HEK293T (cell line): ENCODE measurements around the gene NBPF6.
"Not testable (repeated sequence)": the region's sequence is repeated elsewhere in the genome, so short reads cannot be mapped to it uniquely, and the experiment has no call there.

Experiments
- CTCF ChIA-PET: fragments of 350-600 bp; formaldehyde crosslinking; extraction: SDS; loops from one replicate; lab custom pipeline; 2021; ENCODE audit warnings: antibody characterized with exemption, inconsistent platforms; lab: Yijun Ruan, JAX
- POLR2A ChIA-PET: fragments of 350-600 bp; formaldehyde crosslinking; extraction: SDS; loops from one replicate; lab custom pipeline; 2020; ENCODE audit warnings: antibody characterized with exemption, inconsistent platforms; lab: Yijun Ruan, JAX
- DNase-seq: peaks from one replicate; pipeline ENCODE4 v3.0.0; 2012; ENCODE audit warnings: mixed read lengths; ENCODE audit errors: extremely low spot score
- ARNT ChIP-seq: fragments of 450-650 bp; IDR thresholded peaks from 2 replicates; pipeline ENCODE4 v1.6.1; 2017; ENCODE audit warnings: mild to moderate bottlenecking
- BHLHE40 ChIP-seq: fragments of 450-650 bp; IDR thresholded peaks from 2 replicates; pipeline ENCODE4 v1.6.1; 2016; ENCODE audit warnings: mild to moderate bottlenecking, moderate library complexity, borderline replicate concordance
- CTBP1 ChIP-seq: fragments of 450-650 bp; IDR thresholded peaks from 2 replicates; pipeline ENCODE4 v1.6.1; 2016; ENCODE audit warnings: borderline replicate concordance
- ELF4 ChIP-seq: fragments of 450-650 bp; IDR thresholded peaks from 2 replicates; pipeline ENCODE4 v1.6.1; 2017; ENCODE audit warnings: antibody characterized with exemption
- FOXA1 ChIP-seq: fragments of 450-650 bp; IDR thresholded peaks from 2 replicates; pipeline ENCODE4 v1.6.1; 2016; ENCODE audit warnings: mild to moderate bottlenecking
- FOXK2 ChIP-seq: fragments of 450-650 bp; IDR thresholded peaks from 2 replicates; pipeline ENCODE4 v1.6.1; 2016; ENCODE audit warnings: mild to moderate bottlenecking
- FOXM1 ChIP-seq: fragments of 450-650 bp; IDR thresholded peaks from 2 replicates; pipeline ENCODE4 v1.6.1; 2017; ENCODE audit warnings: mild to moderate bottlenecking, borderline replicate concordance
- HDGF ChIP-seq: fragments of 450-650 bp; IDR thresholded peaks from 2 replicates; pipeline ENCODE4 v1.6.1; 2017; ENCODE audit warnings: antibody characterized with exemption, borderline replicate concordance
- L3MBTL2 ChIP-seq: fragments of 450-650 bp; conservative IDR thresholded peaks from 2 replicates; pipeline ENCODE4 v1.6.1; 2016; ENCODE audit warnings: mild to moderate bottlenecking
- LEF1 ChIP-seq: fragments of 450-650 bp; IDR thresholded peaks from 2 replicates; pipeline ENCODE4 v1.6.1; 2017; ENCODE audit warnings: mild to moderate bottlenecking, borderline replicate concordance
- NFRKB ChIP-seq: fragments of 450-650 bp; IDR thresholded peaks from 2 replicates; pipeline ENCODE4 v1.6.1; 2016; ENCODE audit warnings: mild to moderate bottlenecking, moderate library complexity
- SP1 ChIP-seq: fragments of 450-650 bp; IDR thresholded peaks from 2 replicates; pipeline ENCODE4 v1.6.1; 2017
- SUZ12 ChIP-seq: fragments of 450-650 bp; IDR thresholded peaks from 2 replicates; pipeline ENCODE4 v1.6.1; 2016; ENCODE audit warnings: mild to moderate bottlenecking
- TARDBP ChIP-seq: fragments of 450-650 bp; IDR thresholded peaks from 2 replicates; pipeline ENCODE4 v1.6.1; 2016
- ZNF384 ChIP-seq: fragments of 450-650 bp; IDR thresholded peaks from 2 replicates; pipeline ENCODE4 v1.6.1; 2016
- TF ChIP-seq, protein P1 (sequence below): fragments of 450-650 bp; IDR thresholded peaks from 2 replicates; pipeline ENCODE4 v1.6.1; 2016

The NBPF6 gene

DNA sequence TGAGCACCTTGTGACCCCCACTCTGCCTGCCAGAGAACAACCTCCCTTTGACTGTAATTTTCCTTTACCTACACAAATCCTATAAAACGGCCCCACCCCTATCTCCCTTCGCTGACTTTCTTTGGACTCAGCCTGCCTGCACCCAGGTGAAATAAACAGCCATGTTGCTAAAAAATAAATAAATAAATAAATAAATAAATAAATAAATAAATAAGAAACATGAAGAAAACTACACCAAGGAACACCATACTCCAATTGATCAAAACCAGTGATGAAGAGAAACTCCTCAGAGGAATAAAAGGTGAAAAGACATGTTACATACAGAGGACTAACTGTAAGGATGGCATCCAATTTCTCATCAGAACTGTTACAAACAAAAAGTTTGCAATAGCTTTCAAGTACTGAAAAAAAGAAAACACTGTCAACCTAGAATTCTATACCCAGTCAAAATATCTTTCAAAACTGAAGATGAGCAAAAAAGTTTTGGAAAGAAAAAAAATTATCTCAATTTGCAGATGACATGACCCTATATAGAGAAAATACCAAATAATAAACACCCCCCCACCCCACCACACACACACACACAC, 28.4 kb downstream of the NBPF6 start:
- ChIA-PET CTCF (no interaction called here), POLR2A (no interaction called here)
- no peak for TF ChIP-seq SUZ12
- no peak for TF ChIP-seq TARDBP
- TF ChIP-seq SP1, result no peak
- TF ChIP-seq FOXK2, result no peak
- TF ChIP-seq NFRKB, result no peak
- no peak for TF ChIP-seq HDGF
- no peak for TF ChIP-seq BHLHE40
- no peak for TF ChIP-seq ARNT
- no peak for TF ChIP-seq CTBP1
- TF ChIP-seq, protein P1, sequence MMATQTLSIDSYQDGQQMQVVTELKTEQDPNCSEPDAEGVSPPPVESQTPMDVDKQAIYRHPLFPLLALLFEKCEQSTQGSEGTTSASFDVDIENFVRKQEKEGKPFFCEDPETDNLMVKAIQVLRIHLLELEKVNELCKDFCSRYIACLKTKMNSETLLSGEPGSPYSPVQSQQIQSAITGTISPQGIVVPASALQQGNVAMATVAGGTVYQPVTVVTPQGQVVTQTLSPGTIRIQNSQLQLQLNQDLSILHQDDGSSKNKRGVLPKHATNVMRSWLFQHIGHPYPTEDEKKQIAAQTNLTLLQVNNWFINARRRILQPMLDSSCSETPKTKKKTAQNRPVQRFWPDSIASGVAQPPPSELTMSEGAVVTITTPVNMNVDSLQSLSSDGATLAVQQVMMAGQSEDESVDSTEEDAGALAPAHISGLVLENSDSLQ, result no peak
- no peak for TF ChIP-seq LEF1
- no peak for TF ChIP-seq FOXM1
- TF ChIP-seq L3MBTL2, result no peak
- TF ChIP-seq ELF4, result no peak
- no peak for TF ChIP-seq FOXA1
- no peak for TF ChIP-seq ZNF384
- no peak for DNase-seq

DNA sequence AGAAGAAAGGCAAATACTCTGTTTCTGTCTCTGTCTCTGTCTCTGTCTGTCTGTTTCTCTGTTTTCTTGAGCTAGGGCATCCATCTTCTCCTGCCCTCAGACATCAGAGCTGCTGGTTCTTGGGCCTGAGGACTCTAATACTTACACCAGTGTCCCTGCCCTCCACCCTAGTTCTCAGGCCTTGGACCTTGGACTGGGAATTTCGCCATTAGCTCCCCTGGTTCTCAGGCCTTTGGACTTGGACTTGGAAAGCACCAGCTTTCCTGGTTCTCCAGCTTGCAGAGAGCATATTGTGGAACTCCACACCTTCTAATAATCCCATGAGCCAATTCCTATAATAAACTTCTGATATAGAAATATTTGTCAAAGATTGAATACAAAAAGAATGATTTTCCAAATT, 32.6 kb downstream of the NBPF6 start:
- CTCF ChIA-PET, result interaction anchor here (1.0 kb wide), 1 partner anchor 77 kb away, joined by 4 read pairs; the partner anchor contains the start of gene EEIG2
- no peak for TF ChIP-seq ELF4
- no peak for TF ChIP-seq HDGF
- TF ChIP-seq, protein P1, result no peak
- no peak for TF ChIP-seq CTBP1
- no peak for TF ChIP-seq L3MBTL2
- TF ChIP-seq ZNF384, result no peak
- TF ChIP-seq TARDBP, result no peak
- TF ChIP-seq ARNT, result no peak
- TF ChIP-seq BHLHE40, result no peak
- no peak for TF ChIP-seq SP1
- TF ChIP-seq NFRKB, result no peak
- no peak for TF ChIP-seq FOXA1
- TF ChIP-seq FOXK2, result no peak
- TF ChIP-seq SUZ12, result no peak
- TF ChIP-seq LEF1, result no peak
- TF ChIP-seq FOXM1, result no peak
- DNase-seq, result no peak
- POLR2A ChIA-PET, result no interaction called here

DNA sequence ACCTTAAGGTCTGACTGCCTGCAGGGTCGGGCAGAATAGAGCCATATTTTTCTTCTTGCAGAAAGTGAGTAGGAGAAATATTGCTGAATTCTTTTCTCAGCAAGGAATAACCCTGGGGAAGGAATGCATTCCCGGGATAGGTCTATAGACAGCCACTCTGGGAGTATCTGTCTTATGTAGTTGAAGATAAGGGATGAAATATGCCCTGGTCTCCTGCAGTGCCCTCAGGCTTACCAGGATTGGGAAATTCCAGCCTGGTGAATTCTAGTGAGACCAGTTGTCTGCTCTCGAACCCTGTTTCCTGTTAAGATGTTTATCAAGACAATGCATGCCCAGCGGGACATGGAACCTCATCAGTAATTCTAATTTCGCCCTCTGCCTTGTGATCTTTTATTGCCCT, 35.8 kb downstream of the NBPF6 start:
- CTCF ChIA-PET, DNase-seq, POLR2A ChIA-PET: not testable (repeated sequence)

DNA sequence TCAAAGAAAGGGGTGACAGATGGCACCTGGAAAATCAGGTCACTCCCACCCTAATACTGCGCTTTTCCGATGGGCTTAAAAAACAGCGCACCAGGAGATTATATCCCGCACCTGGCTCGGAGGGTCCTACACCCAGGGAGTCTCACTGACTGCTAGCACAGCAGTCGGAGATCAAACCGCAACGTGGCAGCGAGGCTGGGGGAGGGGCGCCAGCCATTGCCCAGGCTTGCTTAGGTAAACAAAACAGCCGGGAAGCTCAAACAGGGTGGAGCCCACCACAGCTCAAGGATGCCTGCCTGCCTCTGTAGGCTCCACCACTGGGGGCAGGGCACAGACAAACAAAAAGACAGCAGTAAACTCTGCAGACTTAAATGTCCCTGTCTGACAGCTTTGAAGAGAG, 36.6 kb downstream of the NBPF6 start:
- DNase-seq, CTCF ChIA-PET, POLR2A ChIA-PET: not testable (repeated sequence)

DNA sequence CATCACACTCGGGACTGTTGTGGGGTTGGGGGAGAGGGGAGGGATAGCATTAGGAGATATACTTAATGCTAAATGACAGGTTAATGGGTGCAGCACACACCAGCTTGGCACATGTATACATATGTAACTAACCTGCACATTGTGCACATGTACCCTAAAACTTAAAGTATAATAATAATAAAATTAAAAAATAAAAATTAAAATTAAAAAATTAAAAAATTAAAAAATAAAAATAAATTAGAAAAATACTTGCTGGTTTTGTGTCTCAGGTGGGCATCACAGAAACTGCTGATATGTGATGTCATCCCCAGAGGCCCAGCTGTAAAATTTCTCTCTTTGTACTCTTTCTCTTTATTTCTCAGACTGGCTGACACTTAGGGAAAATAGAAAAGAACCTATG, 44.9 kb downstream of the NBPF6 start:
- CTCF ChIA-PET, DNase-seq, POLR2A ChIA-PET: not testable (repeated sequence)

DNA sequence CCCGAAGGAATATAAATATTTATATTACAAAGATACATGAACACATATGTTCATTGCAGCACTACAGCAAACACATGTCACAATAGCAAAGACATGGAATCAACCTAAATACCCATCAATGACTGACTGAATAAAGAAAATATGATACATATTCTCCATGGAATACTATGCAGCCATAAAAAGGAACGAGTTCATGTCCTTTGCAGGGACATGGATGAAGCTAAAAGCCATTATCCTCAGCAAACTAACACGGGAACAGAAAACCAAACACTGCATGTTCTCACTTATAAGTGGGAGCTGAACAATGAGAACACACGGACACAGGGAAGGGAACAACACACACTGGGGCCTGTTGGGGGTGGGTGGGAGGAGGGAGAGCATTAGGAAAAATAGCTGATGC, 46.7 kb downstream of the NBPF6 start:
- DNase-seq, CTCF ChIA-PET, POLR2A ChIA-PET: not testable (repeated sequence)

DNA sequence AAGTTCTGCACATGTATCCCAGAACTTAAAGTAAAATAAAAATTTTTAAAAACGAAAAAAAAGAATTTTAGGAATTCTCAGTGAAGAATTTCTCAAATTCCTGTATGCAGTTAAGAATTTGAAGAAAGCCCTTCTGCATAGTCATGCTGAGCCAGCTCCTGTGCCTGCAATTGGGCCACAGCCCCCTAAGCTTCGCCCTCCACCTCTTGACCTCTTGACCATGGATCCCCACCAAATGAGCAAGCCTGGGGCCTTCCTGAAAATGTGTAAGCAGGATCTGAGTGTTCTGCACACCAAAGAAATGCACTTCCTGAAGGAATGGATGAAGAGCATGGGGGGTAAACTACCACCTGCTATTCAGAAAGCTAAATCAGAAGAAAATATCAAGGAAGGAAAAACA, 52.0 kb downstream of the NBPF6 start:
- DNase-seq, result no peak
- POLR2A ChIA-PET, result no interaction called here
- TF ChIP-seq ZNF384 (no peak), HDGF (no peak), SUZ12 (no peak), LEF1 (no peak), SP1 (no peak), ARNT (no peak), FOXA1 (no peak), NFRKB (no peak), BHLHE40 (no peak), FOXM1 (no peak), FOXK2 (no peak)
- CTCF ChIA-PET, result no interaction called here

DNA sequence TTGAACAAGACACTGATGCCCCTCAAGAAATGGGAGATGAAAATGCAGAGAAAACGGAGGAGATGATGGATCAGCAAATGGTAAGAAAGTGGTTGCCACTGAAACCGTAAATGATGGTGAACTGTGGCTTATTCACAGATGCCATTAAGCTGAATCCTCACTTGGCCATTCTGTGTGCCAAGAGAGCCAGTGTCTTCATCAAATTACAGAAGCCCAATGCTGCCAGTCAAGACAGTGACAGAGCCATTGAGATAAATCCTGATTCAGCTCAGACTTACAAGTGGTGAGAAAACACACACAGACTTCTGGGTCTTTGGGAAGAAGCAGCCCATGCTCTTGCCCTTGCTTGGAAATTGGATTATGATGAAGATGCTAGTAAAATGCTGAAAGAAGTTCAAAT, 52.5 kb downstream of the NBPF6 start:
- CTCF ChIA-PET, result interaction anchor here (0.6 kb wide), 1 partner anchor 143 kb away, joined by 3 read pairs; no protein-coding TSS in a partner anchor
- TF ChIP-seq FOXM1 (no peak), L3MBTL2 (no peak), CTBP1 (no peak), NFRKB (no peak), FOXA1 (no peak)
- POLR2A ChIA-PET, result no interaction called here
- DNase-seq, result no peak
